Panc1 (cell line): ENCODE measurements around the gene C2CD2. TPM values are rescaled to one million over a fixed set of nuclear protein-coding genes. Genes with fewer than 3 reads are reported as not detected.

Source experiments
- ATAC-seq: fragments of 200-7000 bp; cut with Tn5 transposase; 2 replicates; pipeline ENCODE4 v1.9.1; 2020; ENCODE audit warnings: mild to moderate bottlenecking, moderate library complexity
- BruUV-seq: library from RNA; stranded (reverse); fragments of 400-500 nt; replicated peaks from 2 replicates; lab custom pipeline; 2021; lab: Mats Ljungman, UMichigan
- CTCF ChIA-PET: fragments of 300-600 bp; sonication (Branson Sonifier 250); formaldehyde crosslinking; loops from one replicate; lab custom pipeline; 2022; ENCODE audit warnings: antibody characterized with exemption; lab: Charles Lee
- POLR2A ChIA-PET: fragments of 300-600 bp; sonication (Branson Sonifier 250); formaldehyde crosslinking; loops from one replicate; lab custom pipeline; 2022; ENCODE audit warnings: antibody characterized with exemption; lab: Charles Lee
- DNase-seq: peaks from one replicate; pipeline ENCODE4 v3.0.0-alpha.2; 2010; ENCODE audit warnings: low read depth, low spot score
- H3K27ac ChIP-seq: 2 replicates; pipeline ENCODE4 v1.5.1; 2011; ENCODE audit warnings: mild to moderate bottlenecking, low read length, inconsistent platforms
- H3K27me3 ChIP-seq: fragments of 200-500 bp; sonication (Bioruptor generic); 2 replicates; pipeline ENCODE4 v1.6.0; 2014; ENCODE audit warnings: low read length, inconsistent platforms; ENCODE audit not compliant: control insufficient read depth, insufficient read depth
- H3K36me3 ChIP-seq: fragments of 200-500 bp; sonication (Bioruptor generic); 2 replicates; pipeline ENCODE4 v1.5.1; 2014; ENCODE audit warnings: inconsistent platforms, mild to moderate bottlenecking, low read length, moderate library complexity; ENCODE audit not compliant: control insufficient read depth, insufficient read depth
- H3K4me1 ChIP-seq: 2 replicates; pipeline ENCODE4 v1.5.1; 2011; ENCODE audit warnings: inconsistent platforms, mild to moderate bottlenecking, low read length, moderate library complexity; ENCODE audit not compliant: control insufficient read depth, insufficient read depth
- H3K4me3 ChIP-seq, 2 experiments: 2 replicates each; pipeline ENCODE4 v1.5.1; 2011 to 2012; ENCODE audit warnings: low read depth in 2 of 2, low read length in 2 of 2, mild to moderate bottlenecking in 2 of 2, inconsistent platforms in 1 of 2, moderate library complexity in 1 of 2
- H3K9me3 ChIP-seq: fragments of 200-500 bp; sonication (Bioruptor generic); 2 replicates; pipeline ENCODE4 v1.5.1; 2014; ENCODE audit warnings: low read depth, mild to moderate bottlenecking, inconsistent platforms, low read length, moderate library complexity; ENCODE audit not compliant: control insufficient read depth, insufficient read depth
- POLR2AphosphoS5 ChIP-seq: IDR thresholded peaks from 2 replicates; pipeline ENCODE4 v1.6.1; 2012; ENCODE audit warnings: mild to moderate bottlenecking, low read depth, low read length, moderate library complexity
- SIN3A ChIP-seq: IDR thresholded peaks from 2 replicates; pipeline ENCODE4 v1.6.1; 2012; ENCODE audit warnings: low read depth, mild to moderate bottlenecking, low read length, moderate library complexity, borderline replicate concordance; ENCODE audit not compliant: insufficient read depth
- TCF7L2 ChIP-seq: IDR thresholded peaks from 2 replicates; pipeline ENCODE4 v1.6.1; 2011; ENCODE audit warnings: mild to moderate bottlenecking, low read depth, low read length, inconsistent platforms
- in situ Hi-C: cut with HindIII; loops from 2 replicates; pipeline ENCODE4 v1.10.0; 2016; ENCODE audit warnings: low sequenced_read_pairs, low pct_unique_long_range_greater_than_20kb
- intact Hi-C: fragments of 100-400 bp; cut with micrococcal nuclease; formaldehyde crosslinking; loops from one replicate; pipeline ENCODE4 v1.10.0; 2022; ENCODE audit not compliant: unreplicated experiment
- total RNA-seq: library from RNA; stranded (reverse); gene quantifications from one replicate; pipeline ENCODE4 v1.2.1, GENCODE V29; 2021; ENCODE audit not compliant: unreplicated experiment
- TF ChIP-seq, protein P1 (sequence below), 2 experiments: IDR thresholded peaks; 2 replicates each; pipeline ENCODE4 v1.6.1; 2011 to 2012; ENCODE audit warnings: low read depth in 2 of 2, control low read depth in 1 of 2, low read length in 1 of 2, mild to moderate bottlenecking in 1 of 2, moderate library complexity in 1 of 2; ENCODE audit not compliant: insufficient read depth in 1 of 2
- TF ChIP-seq, protein P2 (sequence below): fragments of 450-650 bp; IDR thresholded peaks from 2 replicates; pipeline ENCODE4 v1.5.1; 2017; ENCODE audit warnings: mild to moderate bottlenecking

C2CD2 gene
- total RNA-seq, 1 experiment from 2014 or later = 14.0 TPM

- Histone ChIP-seq H3K4me1 (peaks cover 22% of the 10 kb centered on the region), H3K36me3 (no peaks in the 10 kb centered on the region), H3K27ac (no peak overlapping the region), H3K4me3 (no peak overlapping the region), H3K9me3 (no peaks in the 10 kb centered on the region), H3K27me3 (no peaks in the 10 kb centered on the region)
- in situ Hi-C loops = no loop called here
- ATAC-seq (no peak), DNase-seq (no peak)
- ChIA-PET POLR2A (no interaction called here), CTCF (no interaction called here)
- BruUV-seq = no TSS peak
- TF ChIP-seq POLR2AphosphoS5 = no peak
- TF ChIP-seq, protein P1, sequence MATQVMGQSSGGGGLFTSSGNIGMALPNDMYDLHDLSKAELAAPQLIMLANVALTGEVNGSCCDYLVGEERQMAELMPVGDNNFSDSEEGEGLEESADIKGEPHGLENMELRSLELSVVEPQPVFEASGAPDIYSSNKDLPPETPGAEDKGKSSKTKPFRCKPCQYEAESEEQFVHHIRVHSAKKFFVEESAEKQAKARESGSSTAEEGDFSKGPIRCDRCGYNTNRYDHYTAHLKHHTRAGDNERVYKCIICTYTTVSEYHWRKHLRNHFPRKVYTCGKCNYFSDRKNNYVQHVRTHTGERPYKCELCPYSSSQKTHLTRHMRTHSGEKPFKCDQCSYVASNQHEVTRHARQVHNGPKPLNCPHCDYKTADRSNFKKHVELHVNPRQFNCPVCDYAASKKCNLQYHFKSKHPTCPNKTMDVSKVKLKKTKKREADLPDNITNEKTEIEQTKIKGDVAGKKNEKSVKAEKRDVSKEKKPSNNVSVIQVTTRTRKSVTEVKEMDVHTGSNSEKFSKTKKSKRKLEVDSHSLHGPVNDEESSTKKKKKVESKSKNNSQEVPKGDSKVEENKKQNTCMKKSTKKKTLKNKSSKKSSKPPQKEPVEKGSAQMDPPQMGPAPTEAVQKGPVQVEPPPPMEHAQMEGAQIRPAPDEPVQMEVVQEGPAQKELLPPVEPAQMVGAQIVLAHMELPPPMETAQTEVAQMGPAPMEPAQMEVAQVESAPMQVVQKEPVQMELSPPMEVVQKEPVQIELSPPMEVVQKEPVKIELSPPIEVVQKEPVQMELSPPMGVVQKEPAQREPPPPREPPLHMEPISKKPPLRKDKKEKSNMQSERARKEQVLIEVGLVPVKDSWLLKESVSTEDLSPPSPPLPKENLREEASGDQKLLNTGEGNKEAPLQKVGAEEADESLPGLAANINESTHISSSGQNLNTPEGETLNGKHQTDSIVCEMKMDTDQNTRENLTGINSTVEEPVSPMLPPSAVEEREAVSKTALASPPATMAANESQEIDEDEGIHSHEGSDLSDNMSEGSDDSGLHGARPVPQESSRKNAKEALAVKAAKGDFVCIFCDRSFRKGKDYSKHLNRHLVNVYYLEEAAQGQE (IDR thresholded peaks at IDR 0.05; ENCODE audit: insufficient read depth in 1 of 2, low read depth in 2 of 2, low read length in 1 of 2) = no peak
- no peak for TF ChIP-seq TCF7L2
- no peak for TF ChIP-seq SIN3A
- TF ChIP-seq, protein P2, sequence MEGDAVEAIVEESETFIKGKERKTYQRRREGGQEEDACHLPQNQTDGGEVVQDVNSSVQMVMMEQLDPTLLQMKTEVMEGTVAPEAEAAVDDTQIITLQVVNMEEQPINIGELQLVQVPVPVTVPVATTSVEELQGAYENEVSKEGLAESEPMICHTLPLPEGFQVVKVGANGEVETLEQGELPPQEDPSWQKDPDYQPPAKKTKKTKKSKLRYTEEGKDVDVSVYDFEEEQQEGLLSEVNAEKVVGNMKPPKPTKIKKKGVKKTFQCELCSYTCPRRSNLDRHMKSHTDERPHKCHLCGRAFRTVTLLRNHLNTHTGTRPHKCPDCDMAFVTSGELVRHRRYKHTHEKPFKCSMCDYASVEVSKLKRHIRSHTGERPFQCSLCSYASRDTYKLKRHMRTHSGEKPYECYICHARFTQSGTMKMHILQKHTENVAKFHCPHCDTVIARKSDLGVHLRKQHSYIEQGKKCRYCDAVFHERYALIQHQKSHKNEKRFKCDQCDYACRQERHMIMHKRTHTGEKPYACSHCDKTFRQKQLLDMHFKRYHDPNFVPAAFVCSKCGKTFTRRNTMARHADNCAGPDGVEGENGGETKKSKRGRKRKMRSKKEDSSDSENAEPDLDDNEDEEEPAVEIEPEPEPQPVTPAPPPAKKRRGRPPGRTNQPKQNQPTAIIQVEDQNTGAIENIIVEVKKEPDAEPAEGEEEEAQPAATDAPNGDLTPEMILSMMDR = no peak
- intact Hi-C loops = no loop called here
These were observed 7.9 kb upstream of the C2CD2 start for GRCh38 chr21:41961753-41962152.

- H3K27me3 ChIP-seq = no peaks in the 10 kb centered on the region
- ChIA-PET POLR2A (no interaction called here), CTCF (no interaction called here)
- DNase-seq = no peak
- no TSS peak for BruUV-seq
- in situ Hi-C loops = no loop called here
- intact Hi-C loops = no loop called here
- TF ChIP-seq, protein P1 (IDR thresholded peaks at IDR 0.05; ENCODE audit: insufficient read depth in 1 of 2, low read depth in 2 of 2, low read length in 1 of 2) = no peak
- TF ChIP-seq POLR2AphosphoS5 = no peak
- TF ChIP-seq, protein P2 = no peak
- TF ChIP-seq TCF7L2 = no peak
- TF ChIP-seq SIN3A = no peak
- no peaks in the 10 kb centered on the region for H3K9me3 ChIP-seq
- ATAC-seq = no peak
- H3K4me1 ChIP-seq = peaks cover 23% of the 10 kb centered on the region
- H3K4me3 ChIP-seq = no peak overlapping the region
- H3K27ac ChIP-seq = no peak overlapping the region
- H3K36me3 ChIP-seq = no peaks in the 10 kb centered on the region
These were observed 7.5 kb upstream of the C2CD2 start for GRCh38 chr21:41961282-41961701.
